Stimulated activated CD8-positive, alpha-beta memory T cell treated with anti-CD3 and anti-CD28 coated beads, Interleukin-7, amount 100 ng/mL, for 48 hours (primary cell): ENCODE measurements around the gene CD4.

Experiments
- DNase-seq, 2 donors: peaks; one replicate each; pipeline ENCODE4 v3.0.0-alpha.2; 2020; ENCODE audit warnings: low read depth in 1 of 2; ENCODE audit errors: extremely low read depth in 1 of 2

Gene CD4

DNA sequence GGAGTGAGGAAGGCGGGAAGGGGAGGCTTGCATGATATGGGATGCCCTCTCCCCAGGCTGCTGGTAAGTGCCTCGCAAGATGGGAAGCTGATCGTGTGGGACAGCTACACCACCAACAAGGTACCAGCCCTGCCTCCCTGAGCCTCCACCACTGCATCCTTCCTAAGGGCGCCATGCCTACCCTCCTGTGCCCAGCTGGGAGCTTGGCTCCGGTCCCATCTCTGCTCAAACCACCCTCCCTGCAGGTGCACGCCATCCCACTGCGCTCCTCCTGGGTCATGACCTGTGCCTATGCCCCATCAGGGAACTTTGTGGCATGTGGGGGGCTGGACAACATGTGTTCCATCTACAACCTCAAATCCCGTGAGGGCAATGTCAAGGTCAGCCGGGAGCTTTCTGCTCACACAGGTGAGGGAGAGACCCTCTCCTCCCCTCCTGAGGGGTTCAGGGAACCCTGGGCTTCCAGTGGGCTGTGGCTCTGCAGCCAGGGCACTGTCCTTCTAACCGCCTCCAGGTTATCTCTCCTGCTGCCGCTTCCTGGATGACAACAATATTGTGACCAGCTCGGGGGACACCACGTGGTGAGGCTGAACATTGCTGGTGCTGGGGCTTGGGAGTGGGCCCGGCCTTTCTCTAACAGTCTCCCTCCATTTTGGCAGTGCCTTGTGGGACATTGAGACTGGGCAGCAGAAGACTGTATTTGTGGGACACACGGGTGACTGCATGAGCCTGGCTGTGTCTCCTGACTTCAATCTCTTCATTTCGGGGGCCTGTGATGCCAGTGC lies 54.0 kb downstream of the CD4 start:
- DNase-seq = no peak

DNA sequence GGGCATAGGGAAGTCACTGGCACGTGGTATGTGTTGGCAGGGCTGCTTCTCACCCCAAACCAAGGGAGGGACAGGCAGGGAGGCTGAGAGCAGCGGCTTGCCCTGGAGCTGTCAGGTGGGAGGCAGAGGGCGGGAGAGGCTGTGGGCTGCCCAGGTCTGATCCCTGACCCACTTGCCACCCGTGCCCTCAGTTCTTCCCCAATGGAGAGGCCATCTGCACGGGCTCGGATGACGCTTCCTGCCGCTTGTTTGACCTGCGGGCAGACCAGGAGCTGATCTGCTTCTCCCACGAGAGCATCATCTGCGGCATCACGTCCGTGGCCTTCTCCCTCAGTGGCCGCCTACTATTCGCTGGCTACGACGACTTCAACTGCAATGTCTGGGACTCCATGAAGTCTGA lies 56.1 kb downstream of the CD4 start:
- DNase-seq = no peak

- DNase-seq = no peak
Observed at GRCh38 chr12:6846316-6846869, 57.1 kb downstream of the CD4 start.

- no peak for DNase-seq
Observed at GRCh38 chr12:6847676-6848075, 58.3 kb downstream of the CD4 start.

- no peak for DNase-seq
Observed at GRCh38 chr12:6849427-6849826, 60.1 kb downstream of the CD4 start.

- no peak for DNase-seq
Observed at GRCh38 chr12:6849976-6850560, 60.7 kb downstream of the CD4 start.

- DNase-seq = no peak
Observed at GRCh38 chr12:6850796-6851152, 61.4 kb downstream of the CD4 start.

GRCh38 chr12:6851153-6851920 lies 62.0 kb downstream of the CD4 start, which contains the start of gene CDCA3:
CDCA3 (minus strand) TSS chr12:6851286; CDS start chr12:6850952, 334 bp downstream.
- DNase-seq = peak; percentile 75 to 95

DNA sequence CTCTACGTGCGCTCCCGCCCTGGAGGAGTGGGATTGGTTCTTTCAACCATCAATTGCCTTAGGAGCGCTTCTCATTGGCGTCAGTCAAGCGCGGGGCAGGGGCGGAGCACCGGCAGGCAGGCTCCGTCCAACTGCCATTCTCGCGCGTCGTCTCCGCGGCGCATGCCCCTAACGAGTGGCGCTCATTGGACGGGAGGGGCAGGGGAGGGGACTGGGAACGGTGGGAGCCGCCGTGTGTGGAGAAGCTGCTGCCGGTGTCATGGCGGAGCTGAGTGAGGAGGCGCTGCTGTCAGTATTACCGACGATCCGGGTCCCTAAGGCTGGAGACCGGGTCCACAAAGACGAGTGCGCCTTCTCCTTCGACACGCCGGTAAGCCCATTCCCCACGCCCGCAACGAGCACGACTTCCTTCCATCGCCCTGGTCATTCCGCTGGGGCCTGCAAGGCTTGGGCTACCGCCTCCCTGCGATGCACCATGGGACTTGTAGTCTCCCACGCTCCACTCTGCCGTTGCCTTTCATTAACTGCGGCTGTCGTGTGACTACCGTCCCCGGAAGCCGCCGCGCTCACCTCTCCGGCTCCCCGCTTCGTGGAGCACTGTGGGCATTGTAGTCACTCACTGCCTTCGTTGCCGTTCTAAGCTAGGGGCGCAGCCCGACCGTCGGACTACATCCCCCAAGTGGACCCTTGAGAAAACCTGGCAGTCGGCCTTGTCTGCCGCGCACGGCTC lies 62.8 kb downstream of the CD4 start, which contains the start of gene USP5:
Gene USP5 (plus strand): TSS at position 230 of the 730 bp plus-strand sequence. CDS start 30 bp downstream, at position 260.
- peak; percentile 96 to 98 for DNase-seq

DNA sequence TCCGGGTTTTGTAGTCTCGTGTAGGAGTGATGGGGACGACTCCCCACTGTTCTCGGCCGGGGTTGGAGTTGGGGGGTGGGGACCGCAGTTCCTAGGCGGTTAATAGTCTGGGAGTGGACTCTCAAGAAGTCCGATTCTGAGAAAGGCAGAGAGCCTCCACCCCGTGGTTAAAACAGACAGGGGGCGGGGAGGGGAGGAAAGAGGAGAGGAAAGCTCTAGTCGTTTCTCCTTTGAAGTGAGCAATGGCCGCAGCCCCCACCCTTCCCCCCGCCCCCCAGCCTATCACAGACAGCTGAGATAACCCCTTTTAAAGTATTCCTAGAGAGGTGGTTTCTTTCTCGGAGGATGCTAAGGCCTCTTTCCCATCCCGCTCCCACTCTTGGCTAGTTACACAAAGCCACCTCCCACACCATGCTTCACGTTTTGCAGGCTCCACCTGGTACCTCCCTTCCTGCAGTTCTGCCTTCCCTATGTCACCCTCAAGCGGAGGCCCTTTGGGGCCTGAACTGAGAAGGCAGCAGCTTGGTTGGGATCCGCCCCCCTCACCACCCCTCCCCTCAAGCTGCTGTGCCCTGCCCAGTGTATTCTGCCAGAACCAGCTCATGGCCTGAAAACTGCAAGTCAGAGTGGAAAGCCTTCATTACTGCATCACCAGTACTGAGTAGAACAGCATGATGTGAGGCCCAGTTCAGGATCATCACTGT lies 63.5 kb downstream of the CD4 start:
- DNase-seq = peak in 1 of 2 donors; percentile 74

- no peak for DNase-seq
Observed at GRCh38 chr12:6853626-6854025, 64.3 kb downstream of the CD4 start.

DNA sequence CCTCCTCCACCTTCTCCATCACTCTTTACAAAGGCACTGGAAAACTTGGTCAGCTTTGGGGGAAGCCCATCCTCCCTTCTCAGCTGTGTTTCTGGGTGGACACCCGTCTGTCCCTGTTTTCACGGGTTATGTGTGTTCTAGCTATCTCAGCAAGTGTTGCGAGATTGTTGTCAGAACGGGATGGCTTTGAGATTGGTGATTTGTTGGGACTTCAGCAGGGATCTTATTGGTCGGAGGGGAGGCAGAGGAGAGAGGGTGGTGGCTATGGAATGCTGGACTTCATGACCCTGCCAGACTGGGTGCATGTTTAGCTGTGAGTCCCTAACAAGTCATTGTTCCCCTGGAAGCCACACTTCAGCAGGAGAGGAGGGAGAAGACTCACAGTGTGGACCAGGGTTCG lies 64.7 kb downstream of the CD4 start:
- no peak for DNase-seq

DNA sequence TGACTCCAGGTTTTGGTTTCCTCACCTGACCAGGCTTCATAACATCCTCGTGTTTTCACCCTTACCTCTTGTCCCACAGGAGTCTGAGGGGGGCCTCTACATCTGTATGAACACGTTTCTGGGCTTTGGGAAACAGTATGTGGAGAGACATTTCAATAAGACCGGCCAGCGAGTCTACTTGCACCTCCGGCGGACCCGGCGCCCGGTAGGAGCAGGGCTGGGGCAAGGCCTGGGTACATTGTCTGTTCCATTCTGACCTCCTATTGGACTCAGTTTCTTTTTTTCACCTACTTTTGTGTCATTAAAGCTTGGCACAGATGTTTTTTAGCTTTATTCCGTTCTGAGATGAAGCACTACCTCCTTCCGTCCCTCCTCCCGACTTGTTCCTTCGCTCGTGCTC lies 66.0 kb downstream of the CD4 start:
- DNase-seq = no peak

- no peak for DNase-seq
Observed at GRCh38 chr12:6858799-6859198, 69.5 kb downstream of the CD4 start.

DNA sequence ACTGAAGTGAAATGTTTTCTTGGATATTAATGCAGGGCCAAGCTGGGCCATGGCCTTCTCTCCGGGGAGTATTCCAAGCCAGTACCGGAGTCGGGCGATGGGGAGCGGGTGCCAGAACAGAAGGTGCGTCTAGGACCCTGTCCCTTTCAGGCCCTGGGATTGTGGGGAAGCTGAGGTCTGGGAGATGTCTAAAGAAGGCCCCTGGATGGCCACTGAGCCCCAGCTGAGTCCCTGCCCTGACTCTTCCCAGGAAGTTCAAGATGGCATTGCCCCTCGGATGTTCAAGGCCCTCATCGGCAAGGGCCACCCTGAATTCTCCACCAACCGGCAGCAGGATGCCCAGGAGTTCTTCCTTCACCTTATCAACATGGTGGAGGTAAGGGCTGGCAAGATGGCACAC lies 70.8 kb downstream of the CD4 start:
- no peak for DNase-seq

GRCh38 chr12:6860942-6861341 lies 71.6 kb downstream of the CD4 start:
- DNase-seq = no peak

DNA sequence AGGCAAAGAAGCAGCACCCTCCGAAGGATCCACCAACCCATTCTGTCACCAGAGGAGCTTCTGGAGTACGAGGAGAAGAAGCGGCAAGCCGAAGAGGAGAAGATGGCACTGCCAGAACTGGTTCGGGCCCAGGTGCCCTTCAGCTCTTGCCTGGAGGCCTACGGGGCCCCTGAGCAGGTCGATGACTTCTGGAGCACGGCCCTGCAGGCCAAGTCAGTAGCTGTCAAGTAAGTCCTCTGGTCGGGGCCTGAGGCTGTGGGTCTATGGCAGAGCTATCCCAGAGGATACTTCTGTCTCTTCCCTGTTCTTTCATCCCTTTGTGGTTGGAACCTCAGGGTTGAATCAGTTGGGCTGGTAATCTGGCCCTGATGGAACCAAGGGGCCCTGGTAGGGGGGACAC lies 72.1 kb downstream of the CD4 start:
- no peak for DNase-seq

- no peak for DNase-seq
Observed at GRCh38 chr12:6863033-6863432, 73.7 kb downstream of the CD4 start.

DNA sequence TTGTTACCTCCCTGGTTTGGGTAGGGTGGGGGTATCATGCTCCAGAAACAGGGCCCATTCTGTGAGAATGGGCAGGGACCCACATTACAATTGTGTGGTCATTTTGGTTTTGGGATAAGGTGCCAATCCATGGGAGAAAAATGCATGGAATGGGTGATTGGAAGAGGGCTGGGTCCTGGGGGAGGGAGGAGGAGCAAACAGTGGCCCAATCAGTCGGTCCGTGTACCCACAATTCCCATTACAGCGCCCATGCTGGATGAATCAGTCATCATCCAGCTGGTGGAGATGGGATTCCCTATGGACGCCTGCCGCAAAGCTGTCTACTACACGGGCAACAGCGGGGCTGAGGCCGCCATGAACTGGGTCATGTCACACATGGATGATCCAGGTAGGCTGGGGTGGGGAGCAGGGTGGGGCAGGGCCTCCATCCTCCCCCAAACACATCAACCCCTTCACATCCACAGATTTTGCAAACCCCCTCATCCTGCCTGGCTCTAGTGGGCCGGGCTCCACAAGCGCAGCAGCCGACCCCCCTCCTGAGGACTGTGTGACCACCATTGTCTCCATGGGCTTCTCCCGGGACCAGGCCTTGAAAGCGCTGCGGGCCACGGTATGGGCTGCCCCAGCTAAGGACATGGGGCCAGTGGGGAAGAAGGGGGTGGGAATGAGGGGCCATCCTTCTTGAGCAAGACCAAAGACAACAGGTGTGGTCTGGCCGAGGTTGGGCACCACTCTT lies 74.4 kb downstream of the CD4 start:
- DNase-seq = no peak
